ENCODE data around the gene RFX2.
"Not testable (repeated sequence)": the region's sequence is repeated elsewhere in the genome, so short reads cannot be mapped to it uniquely, and the experiment has no call there.

The RFX2 gene

DNA sequence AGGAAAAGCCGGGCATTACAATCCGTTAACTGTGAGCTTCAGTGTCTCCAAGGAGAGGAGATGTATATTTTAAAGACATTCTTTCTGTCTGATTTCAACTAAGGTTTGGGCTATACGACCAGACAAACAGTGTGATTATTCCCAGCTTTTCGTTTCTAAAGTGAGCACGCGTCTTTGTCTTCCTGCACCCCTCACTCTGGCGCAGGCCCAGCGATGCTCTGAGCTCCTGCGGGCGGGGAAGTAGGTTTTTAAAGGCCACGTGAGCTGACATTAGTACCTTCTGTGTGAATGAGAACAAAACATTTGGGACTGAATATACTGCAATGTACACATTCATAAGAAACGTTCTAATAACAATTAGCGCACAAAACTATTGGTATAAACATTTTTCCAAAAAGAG lies 117.1 kb downstream of the RFX2 start:
- Histone ChIP-seq H3K4me3 (ENCODE audit: low read length) (no peak overlapping the region), H3K36me3 (ENCODE audit: control insufficient read depth, insufficient read depth, low read length) (peaks cover 3% of the 10 kb centered on the region; the same call in 1 of the 2 replicates), H3K4me1 (ENCODE audit: control insufficient read depth, insufficient read depth, low read length) (peaks cover 1% of the 10 kb centered on the region; the same call in 1 of the 2 replicates), H3K9me3 (ENCODE audit: control insufficient read depth, insufficient read depth, low read length) (no peaks in the 10 kb centered on the region), H3K27me3 (ENCODE audit: control insufficient read depth, insufficient read depth, low read length) (no peaks in the 10 kb centered on the region), H3K27ac (ENCODE audit: low read length) (no peak overlapping the region)
- no CpG with 5 or more reads among the region's 13 CpGs for WGBS (ENCODE audit: insufficient coverage, insufficient read length)
- DNase-seq (ENCODE audit: low read depth, low spot score): no peak

DNA sequence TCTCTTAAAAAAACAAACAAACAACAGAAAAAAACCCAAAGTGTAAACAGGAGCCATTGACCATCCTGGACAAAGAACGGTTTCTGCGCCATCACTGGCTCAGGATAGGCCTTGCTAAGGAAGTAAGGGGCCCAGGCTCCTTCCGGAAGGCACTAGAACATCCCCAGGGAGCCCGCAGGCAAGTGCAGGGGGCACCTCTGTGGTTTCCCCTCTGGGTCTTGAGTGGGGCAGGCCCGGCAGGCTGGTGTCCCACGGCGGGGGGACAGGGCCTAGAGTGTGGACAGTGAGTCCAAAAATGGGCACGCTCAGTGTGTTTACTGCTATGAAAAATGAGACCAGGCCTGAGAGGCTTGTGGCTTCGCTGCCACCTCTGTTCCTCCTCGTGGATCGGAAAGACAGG lies 117.5 kb downstream of the RFX2 start:
- Histone ChIP-seq H3K4me3 (ENCODE audit: low read length) (no peak overlapping the region), H3K27ac (ENCODE audit: low read length) (no peak overlapping the region), H3K4me1 (ENCODE audit: control insufficient read depth, insufficient read depth, low read length) (peaks cover 1% of the 10 kb centered on the region; the same call in 1 of the 2 replicates), H3K9me3 (ENCODE audit: control insufficient read depth, insufficient read depth, low read length) (no peaks in the 10 kb centered on the region), H3K36me3 (ENCODE audit: control insufficient read depth, insufficient read depth, low read length) (peaks cover 3% of the 10 kb centered on the region; the same call in 1 of the 2 replicates), H3K27me3 (ENCODE audit: control insufficient read depth, insufficient read depth, low read length) (no peaks in the 10 kb centered on the region)
- no CpG with 5 or more reads among the region's 11 CpGs for WGBS (ENCODE audit: insufficient coverage, insufficient read length)
- DNase-seq (ENCODE audit: low read depth, low spot score): no peak

DNA sequence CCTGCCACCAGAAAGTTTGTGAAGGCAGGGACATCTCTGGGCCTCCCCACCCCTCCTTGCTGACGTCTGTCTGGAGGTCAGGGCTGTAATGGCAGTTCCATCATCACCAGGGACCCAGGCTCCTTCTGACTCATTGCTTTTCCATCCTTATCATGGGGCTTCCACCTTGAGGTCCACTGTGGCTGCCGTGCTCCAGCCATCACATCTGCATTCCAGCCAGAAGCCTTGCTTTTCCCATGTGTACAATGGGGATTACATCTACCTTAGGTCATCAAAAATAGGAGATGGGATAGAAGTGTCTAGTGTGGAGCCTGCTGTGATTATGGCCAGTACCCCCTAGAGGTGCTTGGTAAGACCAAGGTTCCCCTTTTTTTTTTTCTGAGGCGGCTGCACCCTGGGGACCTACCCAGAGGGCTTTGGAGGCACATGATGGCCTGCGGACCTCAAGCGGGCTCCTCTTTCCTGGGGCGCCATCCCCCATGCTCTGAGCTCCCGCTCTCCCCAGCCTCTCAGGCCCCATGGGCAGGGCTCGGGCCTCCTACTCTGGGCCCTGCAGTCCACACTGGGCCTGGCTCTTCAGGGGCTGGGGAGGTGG lies 119.0 kb downstream of the RFX2 start:
- Histone ChIP-seq H3K4me3 (ENCODE audit: low read length) (no peak overlapping the region), H3K36me3 (ENCODE audit: control insufficient read depth, insufficient read depth, low read length) (peaks cover 3% of the 10 kb centered on the region; the same call in 1 of the 2 replicates), H3K9me3 (ENCODE audit: control insufficient read depth, insufficient read depth, low read length) (no peaks in the 10 kb centered on the region), H3K27me3 (ENCODE audit: control insufficient read depth, insufficient read depth, low read length) (no peaks in the 10 kb centered on the region), H3K4me1 (ENCODE audit: control insufficient read depth, insufficient read depth, low read length) (peaks cover 2% of the 10 kb centered on the region), H3K27ac (ENCODE audit: low read length) (no peak overlapping the region)
- DNase-seq (ENCODE audit: low read depth, low spot score): no peak
- no CpG with 5 or more reads among the region's 8 CpGs for whole genome bisulfite sequencing (ENCODE audit: insufficient coverage, insufficient read length)

DNA sequence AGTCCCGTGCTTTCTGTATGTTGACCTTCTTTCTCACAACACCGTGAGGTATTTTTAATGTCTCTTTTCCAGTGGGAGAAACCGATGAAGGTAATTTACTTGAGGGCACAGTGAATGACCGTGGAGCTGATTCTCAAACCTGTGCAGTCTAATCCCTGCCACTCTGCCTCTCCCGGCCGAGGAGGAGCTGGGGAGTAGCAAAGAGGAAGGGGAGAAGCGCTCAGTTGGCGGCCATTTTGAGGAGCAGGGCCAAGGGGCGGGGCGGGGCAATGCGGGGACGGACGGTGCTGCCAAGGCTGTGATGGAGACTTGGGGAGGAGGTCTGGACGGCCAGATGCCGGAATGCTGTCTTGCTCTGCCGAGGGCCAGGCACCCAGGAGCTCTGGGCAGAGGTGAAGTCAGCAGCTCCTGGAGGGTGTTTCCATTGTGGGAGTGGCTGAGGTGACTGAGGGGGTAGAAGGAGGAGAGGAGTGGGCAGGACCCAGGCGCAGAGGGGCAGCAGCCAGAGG lies 120.0 kb downstream of the RFX2 start:
- DNase-seq (ENCODE audit: low read depth, low spot score): no peak
- no peak overlapping the region for H3K27ac ChIP-seq (ENCODE audit: low read length)
- no CpG with 5 or more reads among the region's 17 CpGs for WGBS (ENCODE audit: insufficient coverage, insufficient read length)
- peaks cover 2% of the 10 kb centered on the region for H3K4me1 ChIP-seq (ENCODE audit: control insufficient read depth, insufficient read depth, low read length)
- H3K36me3 ChIP-seq (ENCODE audit: control insufficient read depth, insufficient read depth, low read length): no peaks in the 10 kb centered on the region
- H3K9me3 ChIP-seq (ENCODE audit: control insufficient read depth, insufficient read depth, low read length): no peaks in the 10 kb centered on the region
- H3K4me3 ChIP-seq (ENCODE audit: low read length): no peak overlapping the region
- no peaks in the 10 kb centered on the region for H3K27me3 ChIP-seq (ENCODE audit: control insufficient read depth, insufficient read depth, low read length)

DNA sequence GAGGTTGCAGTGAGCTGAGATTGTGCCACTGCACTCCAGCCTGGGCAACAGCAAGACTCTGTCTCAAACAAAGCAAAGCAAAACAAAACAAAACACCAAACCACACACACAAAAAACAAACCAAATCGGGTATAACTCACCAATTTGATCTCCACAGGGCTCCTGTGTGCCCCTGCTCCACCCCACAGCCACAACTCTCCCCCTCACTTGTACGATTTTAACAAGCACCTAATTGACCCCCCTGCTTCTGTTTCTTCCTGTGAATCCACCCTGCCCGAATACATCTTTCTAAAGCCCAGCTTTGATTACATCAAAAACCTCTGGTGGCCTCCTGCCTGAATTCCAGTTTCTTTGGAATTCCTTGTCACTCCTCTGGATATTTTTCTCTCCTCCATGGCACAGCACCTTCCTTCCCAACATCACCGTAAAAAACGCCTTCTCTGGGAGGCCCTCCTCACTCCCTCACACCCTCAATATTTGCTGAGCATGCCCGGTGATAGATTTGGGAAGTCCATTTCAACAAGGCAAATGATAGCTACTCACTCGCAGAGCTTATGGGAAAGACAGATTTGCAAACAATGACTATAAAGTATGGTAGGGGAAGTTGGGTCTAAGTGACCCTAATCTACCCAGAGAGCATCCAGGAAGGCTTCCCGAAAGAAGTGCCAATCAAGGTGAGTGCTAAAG lies 120.8 kb downstream of the RFX2 start:
- no peak overlapping the region for H3K27ac ChIP-seq (ENCODE audit: low read length)
- no CpG with 5 or more reads among the region's 8 CpGs for WGBS (ENCODE audit: insufficient coverage, insufficient read length)
- no peak for DNase-seq (ENCODE audit: low read depth, low spot score)
- no peaks in the 10 kb centered on the region for H3K9me3 ChIP-seq (ENCODE audit: control insufficient read depth, insufficient read depth, low read length)
- H3K27me3 ChIP-seq (ENCODE audit: control insufficient read depth, insufficient read depth, low read length): no peaks in the 10 kb centered on the region
- no peak overlapping the region for H3K4me3 ChIP-seq (ENCODE audit: low read length)
- H3K36me3 ChIP-seq (ENCODE audit: control insufficient read depth, insufficient read depth, low read length): no peaks in the 10 kb centered on the region
- H3K4me1 ChIP-seq (ENCODE audit: control insufficient read depth, insufficient read depth, low read length): peaks cover 2% of the 10 kb centered on the region

DNA sequence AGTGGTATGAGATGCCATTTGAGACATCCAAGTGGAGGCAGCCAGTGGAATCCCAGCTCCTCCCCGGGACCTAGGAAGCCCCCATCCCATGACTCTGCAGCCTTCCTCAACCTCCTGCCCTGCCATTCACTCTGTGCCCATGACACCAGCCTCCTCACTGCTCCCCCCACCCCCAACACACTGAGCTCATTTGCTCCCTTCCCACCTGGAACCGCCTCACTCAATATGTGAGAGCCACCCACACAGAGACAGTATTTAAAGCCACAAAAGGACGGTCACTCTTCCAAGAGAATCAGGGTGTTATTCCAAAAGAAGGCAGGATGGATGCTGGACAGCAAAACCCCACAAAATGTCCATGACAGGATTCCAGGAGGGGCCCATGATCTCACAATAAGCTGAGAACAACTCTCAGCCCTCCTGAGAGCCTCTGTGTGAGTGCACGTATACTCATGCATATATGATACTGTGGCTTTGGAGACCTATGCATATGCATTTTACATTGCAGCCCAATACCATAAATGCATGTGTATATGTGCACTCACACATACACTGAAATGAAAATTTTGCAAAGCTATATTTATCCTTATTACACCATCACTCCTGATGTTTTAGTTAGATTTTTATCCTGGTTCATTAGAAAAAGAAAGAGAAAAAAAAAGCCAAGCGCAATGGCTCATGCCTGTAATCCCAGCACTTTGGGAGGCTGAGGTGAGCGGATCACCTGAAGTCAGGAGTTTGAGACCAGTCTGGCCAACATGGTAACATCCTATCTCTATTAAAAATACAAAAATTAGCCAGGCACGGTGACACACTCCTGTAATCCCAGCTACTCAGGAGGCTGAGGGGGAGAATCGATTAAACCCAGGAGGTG lies 121.5 kb downstream of the RFX2 start:
- no peaks in the 10 kb centered on the region for H3K36me3 ChIP-seq (ENCODE audit: control insufficient read depth, insufficient read depth, low read length)
- H3K4me1 ChIP-seq (ENCODE audit: control insufficient read depth, insufficient read depth, low read length): peaks cover 2% of the 10 kb centered on the region
- no peak overlapping the region for H3K27ac ChIP-seq (ENCODE audit: low read length)
- no peaks in the 10 kb centered on the region for H3K27me3 ChIP-seq (ENCODE audit: control insufficient read depth, insufficient read depth, low read length)
- no CpG with 5 or more reads among the region's 8 CpGs for WGBS (ENCODE audit: insufficient coverage, insufficient read length)
- H3K9me3 ChIP-seq (ENCODE audit: control insufficient read depth, insufficient read depth, low read length): no peaks in the 10 kb centered on the region
- DNase-seq (ENCODE audit: low read depth, low spot score): no peak
- H3K4me3 ChIP-seq (ENCODE audit: low read length): no peak overlapping the region

DNA sequence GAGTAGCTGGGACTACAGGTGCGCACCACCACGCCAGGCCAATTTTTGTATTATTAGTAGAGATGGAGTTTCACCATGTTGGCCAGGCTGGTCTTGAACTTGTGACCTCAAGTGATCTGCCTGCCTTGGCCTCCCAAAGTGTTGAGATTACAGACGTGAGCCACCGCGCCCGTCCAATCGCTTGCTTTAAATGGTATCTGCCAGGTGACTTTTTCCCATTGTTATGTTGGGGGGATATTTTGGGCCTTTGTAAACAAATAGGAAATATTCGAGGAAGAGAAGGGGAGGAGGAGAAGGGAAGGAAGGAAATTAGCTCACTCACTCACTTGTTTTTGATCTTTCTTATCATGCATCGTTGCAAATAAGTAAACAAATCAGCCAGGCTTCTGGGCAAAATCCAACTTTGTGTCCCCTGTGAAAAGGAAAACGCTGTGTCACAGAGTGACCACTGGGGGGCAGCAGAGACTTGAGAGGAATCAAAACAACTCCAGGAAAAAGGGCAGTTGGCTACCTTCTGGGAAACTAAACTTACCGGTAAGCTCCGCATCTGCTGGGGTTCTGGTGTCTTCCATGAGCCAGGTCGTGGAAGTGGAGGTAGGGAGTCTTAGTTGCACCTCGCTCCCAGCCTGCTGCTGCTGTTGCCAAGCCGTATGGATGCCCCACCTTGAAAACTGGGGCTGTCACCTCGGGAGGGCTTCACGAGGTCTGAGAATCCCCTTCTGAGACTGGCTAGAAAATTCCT lies 123.1 kb downstream of the RFX2 start:
- Histone ChIP-seq H3K36me3 (ENCODE audit: control insufficient read depth, insufficient read depth, low read length) (no peaks in the 10 kb centered on the region), H3K4me3 (ENCODE audit: low read length) (no peak overlapping the region), H3K27ac (ENCODE audit: low read length) (no peak overlapping the region), H3K4me1 (ENCODE audit: control insufficient read depth, insufficient read depth, low read length) (peaks cover 2% of the 10 kb centered on the region), H3K27me3 (ENCODE audit: control insufficient read depth, insufficient read depth, low read length) (no peaks in the 10 kb centered on the region), H3K9me3 (ENCODE audit: control insufficient read depth, insufficient read depth, low read length) (no peaks in the 10 kb centered on the region)
- peak; percentile 68 for DNase-seq (ENCODE audit: low read depth, low spot score)
- WGBS (ENCODE audit: insufficient coverage, insufficient read length): no CpG with 5 or more reads among the region's 17 CpGs

DNA sequence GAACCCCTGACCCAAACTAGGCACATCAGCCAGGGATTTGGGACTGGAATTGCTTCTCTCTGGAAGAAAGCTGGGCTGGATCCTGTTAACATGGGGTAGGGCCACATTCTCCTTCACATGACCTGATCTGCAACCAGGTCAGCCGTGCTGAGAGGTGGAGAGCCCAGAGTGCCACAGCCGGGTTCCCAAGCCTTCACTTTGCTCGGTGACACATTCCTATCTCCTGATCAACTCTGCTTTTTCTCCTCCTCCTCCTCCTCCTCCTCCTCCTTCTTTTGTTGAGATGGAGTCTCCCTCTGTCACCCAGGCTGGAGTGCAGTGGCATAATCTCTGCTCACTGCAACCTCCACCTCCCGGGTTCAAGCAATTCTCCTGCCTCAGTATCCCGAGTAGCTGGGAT lies 124.5 kb downstream of the RFX2 start:
- H3K36me3 ChIP-seq (ENCODE audit: control insufficient read depth, insufficient read depth, low read length); H3K27ac ChIP-seq (ENCODE audit: low read length); H3K4me3 ChIP-seq (ENCODE audit: low read length); H3K27me3 ChIP-seq (ENCODE audit: control insufficient read depth, insufficient read depth, low read length); H3K9me3 ChIP-seq (ENCODE audit: control insufficient read depth, insufficient read depth, low read length); H3K4me1 ChIP-seq (ENCODE audit: control insufficient read depth, insufficient read depth, low read length); DNase-seq (ENCODE audit: low read depth, low spot score): not testable (repeated sequence)
- no CpG with 5 or more reads among the region's 5 CpGs for WGBS (ENCODE audit: insufficient coverage, insufficient read length)

DNA sequence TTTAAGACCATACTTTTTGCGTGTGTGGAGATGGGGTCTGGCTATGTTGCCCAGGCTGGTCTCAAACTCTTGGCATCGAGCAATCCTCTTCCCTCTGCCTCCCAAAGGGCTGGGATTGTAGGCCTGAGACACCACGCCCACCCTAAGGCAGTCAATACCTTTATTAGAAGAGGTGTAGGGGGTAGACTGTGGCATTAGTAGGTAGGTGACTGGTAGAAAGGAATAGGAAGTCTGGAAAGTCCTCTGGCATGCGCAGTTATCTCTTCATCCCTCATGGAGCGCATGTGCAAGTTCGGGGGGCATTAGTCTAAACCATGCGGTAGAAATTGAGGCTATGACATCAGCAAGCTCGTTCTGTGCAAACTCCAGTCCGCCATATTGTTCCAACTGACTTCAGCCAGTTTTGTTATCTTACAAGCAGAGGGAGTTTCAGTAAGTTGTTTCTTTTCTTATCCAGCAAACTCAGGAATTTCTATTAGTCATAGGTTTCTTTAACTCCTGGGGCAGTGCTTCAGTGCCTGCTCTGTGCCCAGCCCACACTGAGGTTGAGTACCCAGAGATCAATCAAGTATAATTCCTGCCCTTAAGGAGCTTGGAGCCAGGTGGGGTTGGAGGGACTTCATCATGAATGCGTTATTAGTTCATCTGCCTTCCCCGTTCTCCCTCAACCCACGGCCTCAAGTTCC lies 125.1 kb downstream of the RFX2 start:
- Histone ChIP-seq H3K27ac (ENCODE audit: low read length) (no peak overlapping the region), H3K4me3 (ENCODE audit: low read length) (no peak overlapping the region), H3K36me3 (ENCODE audit: control insufficient read depth, insufficient read depth, low read length) (no peaks in the 10 kb centered on the region), H3K9me3 (ENCODE audit: control insufficient read depth, insufficient read depth, low read length) (no peaks in the 10 kb centered on the region), H3K4me1 (ENCODE audit: control insufficient read depth, insufficient read depth, low read length) (peaks cover 1% of the 10 kb centered on the region), H3K27me3 (ENCODE audit: control insufficient read depth, insufficient read depth, low read length) (no peaks in the 10 kb centered on the region)
- WGBS (ENCODE audit: insufficient coverage, insufficient read length): no CpG with 5 or more reads among the region's 12 CpGs
- DNase-seq (ENCODE audit: low read depth, low spot score): no peak
